T1000 (cell line): ENCODE measurements around the gene ALPK3.

Source experiments
- DNase-seq: peaks from one replicate; lab custom pipeline; 2025; ENCODE audit warnings: mixed read lengths; lab: John Stamatoyannopoulos, UW

The ALPK3 gene

DNA sequence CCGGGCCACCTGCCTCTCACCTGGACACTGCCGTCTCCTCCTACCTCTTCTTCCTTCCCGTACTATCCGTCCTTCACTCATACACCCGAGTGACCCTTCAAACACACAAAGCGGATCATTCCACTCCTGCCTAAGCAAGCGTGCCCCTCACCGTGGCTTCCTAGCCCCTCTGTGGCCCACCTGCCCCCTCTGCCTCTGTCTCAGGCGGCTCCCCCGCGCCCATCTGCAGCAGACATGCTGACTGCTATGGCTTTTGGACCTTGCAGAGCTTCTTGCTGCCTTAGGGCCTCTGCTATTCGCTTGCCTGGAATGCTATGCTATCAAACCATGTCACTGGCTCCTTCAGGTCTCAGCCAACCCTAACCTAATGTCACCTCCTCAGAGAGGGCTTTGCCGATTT, 105.4 kb downstream of the ALPK3 start:
- DNase-seq, result no peak
